GM18505 (cell line): ENCODE measurements around the gene CERS6.

Source experiments
- ATAC-seq: cut with Tn5 transposase; IDR thresholded peaks from one replicate; pipeline ENCODE4 v1.9.1; 2021; ENCODE audit not compliant: unreplicated experiment
- POLR2A ChIP-seq: IDR thresholded peaks from 4 replicates; pipeline ENCODE4 v1.6.1; 2011; ENCODE audit warnings: borderline replicate concordance; ENCODE audit not compliant: insufficient read depth, insufficient read length; ENCODE audit errors: extremely low read depth

The CERS6 gene

DNA sequence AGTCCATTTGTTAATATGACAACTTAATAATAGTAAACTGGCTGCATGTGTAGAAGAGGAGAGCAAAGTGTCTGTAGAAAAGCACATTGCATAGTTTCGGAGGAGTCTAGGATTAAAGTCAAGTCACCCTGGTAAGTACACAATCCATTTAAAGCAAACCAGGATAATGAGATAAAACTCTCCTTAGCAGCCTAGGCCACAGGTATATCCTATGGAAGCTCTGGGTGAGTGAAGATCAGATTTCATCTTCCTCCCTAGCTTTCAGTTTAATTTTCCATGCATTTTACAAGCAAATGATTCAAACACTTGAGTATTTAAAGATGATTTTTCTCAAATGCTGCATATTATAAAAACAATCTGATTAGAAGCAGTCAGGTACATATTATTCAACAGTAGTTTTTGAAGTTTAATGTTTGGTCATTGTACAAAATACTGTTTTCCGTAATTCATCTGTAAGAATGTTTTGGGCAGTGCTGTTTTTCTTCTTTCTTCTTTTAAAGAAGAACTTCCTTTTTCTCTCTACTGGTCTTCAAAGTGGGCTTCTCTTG is 10.2 kb downstream of the CERS6 start:
- ATAC-seq: no peak
- no peak for TF ChIP-seq POLR2A

DNA sequence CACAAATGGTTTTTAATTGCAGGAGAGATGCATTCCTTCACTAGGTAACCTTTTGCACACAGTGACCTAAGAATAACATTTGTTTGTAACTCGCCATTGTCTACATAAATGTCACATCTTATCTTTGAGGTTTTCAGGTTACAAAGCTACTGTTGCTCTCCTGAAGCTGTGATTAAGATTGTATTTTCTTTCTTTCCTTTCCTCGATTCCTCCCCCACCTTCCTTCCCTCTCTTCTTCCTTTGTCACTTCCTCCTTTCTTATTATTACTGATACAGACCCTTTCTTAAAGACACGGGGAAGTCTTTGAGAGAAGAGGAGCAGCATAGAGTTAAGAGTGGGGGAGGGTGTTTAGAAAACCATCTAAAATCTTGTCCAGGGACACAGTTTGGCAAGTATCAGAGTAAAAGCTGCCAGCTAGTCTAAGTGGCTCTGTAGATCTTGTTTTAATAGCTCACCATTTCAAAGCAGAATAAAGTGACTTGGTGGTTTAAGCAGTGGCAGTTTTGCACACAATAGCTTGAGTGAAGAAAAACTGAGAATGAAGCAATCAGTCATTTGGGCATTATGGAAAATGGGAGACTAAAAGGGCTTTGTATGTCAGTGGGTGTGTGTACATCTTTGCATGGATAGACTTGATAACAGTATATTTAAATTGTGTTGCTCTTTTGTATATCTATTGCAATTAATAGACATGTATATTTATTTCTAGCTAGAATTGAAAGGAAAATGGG is 10.9 kb downstream of the CERS6 start:
- no peak for ATAC-seq
- TF ChIP-seq POLR2A: no peak

DNA sequence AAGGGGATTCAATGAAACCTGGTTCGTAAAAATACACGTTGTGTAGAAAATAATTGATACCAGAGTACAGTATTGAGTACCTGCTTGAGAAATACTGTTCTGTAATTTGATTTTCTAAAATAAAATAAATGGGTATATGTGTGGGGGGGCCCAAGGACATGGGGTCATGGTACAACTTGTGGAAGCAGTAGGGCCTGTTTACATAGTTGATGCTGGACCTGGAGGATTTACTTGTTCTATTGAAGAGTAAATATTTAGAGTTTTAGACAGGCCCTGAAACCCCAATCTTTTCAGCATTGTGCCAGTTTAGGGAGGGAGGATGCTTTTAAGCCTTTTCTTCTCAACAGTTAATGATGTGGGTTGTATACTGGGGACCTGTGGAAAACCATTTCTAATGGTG is 11.7 kb downstream of the CERS6 start:
- ATAC-seq: no peak
- TF ChIP-seq POLR2A: no peak

DNA sequence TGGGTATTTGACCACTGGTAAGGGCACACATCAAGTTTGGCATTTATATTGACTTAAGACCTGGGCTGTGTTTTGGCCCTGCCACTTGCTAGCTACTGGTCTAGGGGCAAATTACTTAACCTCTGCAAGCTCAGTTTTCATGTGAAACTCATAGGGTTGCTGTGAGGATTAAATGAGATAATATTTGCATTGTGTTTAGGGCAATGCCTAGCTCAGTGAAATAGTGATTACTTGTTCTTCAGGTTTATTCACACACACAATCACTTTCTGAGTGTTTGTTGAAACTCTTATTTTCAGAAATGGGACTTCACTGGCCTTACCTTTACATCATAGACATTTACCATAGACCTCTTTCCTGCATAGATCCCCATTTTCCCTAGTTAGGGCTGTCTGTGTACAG is 12.3 kb downstream of the CERS6 start:
- ATAC-seq: no peak
- TF ChIP-seq POLR2A: no peak

DNA sequence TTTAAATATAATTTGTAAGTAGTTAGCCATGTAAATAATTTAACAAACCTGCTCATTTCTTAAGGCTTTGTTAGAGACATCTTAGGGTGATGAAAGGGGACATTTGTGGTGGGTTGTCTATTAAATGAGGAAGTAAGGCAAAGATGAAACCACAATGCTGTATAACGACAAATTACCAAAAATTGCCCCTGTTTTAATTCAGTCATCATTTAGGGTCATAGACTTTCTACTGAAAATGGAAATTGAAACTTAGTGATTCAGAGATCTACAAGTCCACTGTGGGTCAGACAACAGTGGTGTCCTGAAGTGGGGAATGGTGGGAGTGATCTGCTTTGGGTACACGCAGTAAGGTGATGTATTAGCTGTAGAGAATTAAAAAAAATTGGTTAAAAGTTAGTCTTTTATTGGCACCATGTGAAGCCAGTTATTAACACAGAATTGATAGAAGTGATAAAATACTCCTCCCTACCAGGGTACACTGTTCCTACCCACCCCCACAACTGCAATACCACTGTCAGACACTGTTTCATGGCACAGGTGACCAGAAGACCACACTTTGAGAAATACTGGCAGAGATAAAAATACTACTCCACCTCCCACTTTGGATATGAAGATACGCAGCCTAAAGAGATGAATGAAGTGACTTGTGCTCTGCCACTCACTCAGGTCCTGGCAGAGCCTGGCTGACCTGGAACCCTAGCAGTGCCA is 13.4 kb downstream of the CERS6 start:
- no peak for TF ChIP-seq POLR2A
- peak; percentile 73 for ATAC-seq

DNA sequence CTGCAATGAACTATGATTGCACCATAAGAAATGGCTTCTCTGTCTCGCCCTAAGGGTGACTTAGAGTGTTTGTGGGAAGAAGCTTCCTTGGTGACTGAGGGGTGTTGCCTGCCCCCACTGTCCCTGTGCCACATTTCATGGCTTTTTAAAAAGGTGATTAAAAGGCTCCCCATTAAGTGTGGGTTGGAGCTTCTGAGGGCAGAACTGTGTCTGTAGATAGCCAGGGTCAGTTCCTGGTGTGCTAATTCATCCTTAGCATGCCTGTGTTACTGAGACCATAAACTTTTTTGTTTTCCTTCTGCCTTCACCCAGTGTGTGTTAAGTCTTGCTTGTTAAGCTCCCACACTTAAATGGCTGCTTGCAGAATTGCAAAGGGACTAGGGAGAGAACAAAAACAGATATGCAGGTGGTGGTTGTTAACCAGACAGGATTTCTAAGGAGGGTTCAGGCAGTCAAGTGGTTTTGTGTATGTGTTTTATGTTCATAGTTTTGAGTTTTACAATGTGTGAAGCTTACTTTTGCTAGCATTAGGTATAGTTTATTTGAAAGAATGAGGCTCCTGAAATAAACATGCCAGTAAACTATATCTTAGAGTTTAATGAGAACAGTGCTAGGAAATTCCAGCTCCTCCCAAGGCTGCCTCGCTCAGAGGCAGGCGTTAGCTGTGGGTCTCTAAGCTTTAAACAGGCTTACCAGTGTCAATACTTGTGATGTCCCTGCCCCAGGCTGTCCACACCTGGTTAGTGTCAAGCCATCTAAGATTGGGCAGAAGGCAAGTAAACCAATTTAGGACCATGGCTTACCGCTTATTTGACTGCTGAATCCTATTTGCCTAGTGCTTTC is 14.5 kb downstream of the CERS6 start:
- ATAC-seq: no peak
- TF ChIP-seq POLR2A: no peak

DNA sequence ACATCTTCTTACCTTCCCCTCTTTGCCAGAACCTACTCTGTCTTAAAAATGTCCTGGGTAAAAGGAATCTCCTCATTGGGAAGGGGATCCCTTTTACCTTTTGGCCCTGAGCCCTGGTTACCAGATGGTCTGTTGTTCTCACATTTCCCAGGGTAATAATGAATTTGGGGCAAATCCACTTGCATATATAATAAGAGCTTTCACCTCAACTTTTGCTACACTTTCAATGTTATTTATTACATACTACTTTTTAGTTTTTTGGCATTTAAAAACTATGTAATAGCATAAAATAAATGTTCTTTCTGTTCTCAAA is 15.0 kb downstream of the CERS6 start:
- no peak for ATAC-seq
- TF ChIP-seq POLR2A: no peak

DNA sequence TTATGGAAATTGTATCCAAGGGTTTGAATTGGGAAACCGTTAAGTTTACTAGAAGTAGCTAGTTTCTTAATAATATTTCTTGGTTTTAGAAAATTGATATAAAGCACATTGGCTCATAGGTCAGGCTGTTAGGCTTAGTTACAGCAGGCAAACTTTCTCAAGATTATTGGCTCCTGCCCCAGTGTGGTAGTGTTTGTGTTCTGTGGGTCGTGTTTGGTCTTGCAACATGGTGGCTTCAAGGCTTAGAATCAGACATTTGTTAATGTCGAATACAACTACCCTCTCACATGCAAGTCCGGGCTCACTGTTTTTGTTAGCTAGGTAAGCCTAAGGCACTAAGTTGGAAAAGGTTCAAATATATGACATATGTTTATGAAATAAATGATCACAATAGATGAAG is 19.6 kb downstream of the CERS6 start:
- ATAC-seq: no peak

DNA sequence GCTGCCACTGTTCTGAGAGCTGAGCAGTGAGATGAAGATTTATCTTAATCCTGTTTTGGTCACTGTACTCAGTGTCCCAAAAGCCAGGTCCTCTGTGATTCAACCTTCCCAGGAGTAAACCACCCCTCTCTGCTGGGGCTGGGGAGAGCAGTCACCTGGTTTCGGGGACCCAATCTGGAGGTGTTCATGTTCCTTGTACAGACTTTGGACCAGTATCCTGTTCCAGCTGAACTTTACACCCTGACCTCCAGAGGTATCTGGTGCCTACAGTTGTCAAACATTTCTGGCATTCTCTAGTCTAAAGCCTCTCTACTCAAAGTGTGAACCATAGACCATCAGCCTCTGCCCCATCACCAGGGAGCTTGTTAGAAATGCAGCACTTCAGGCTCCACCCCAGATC is 22.1 kb downstream of the CERS6 start:
- no peak for ATAC-seq
- TF ChIP-seq POLR2A: no peak

More for the DNA sequence above, 19.6 kb downstream of the CERS6 start:
- TF ChIP-seq POLR2A: no peak

DNA sequence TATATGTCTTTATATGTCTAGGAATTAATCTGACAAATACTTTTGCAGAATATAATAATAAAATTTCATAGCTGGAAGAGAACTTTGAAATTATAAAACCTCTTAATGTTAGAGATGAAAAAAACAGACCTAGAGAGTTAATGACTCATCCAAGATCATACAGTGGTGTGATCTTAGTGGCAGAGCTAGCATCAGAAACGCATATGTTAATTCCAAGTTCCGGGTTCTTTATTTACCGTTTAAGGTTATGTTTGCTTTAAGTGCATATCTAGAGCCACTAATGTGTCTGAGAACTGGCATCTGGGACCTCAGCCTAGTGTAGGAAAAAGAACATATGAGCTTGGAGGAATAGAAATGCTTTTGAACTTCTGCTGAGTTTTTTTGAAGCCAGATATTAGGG is 24.3 kb downstream of the CERS6 start:
- no peak for TF ChIP-seq POLR2A
- no peak for ATAC-seq

DNA sequence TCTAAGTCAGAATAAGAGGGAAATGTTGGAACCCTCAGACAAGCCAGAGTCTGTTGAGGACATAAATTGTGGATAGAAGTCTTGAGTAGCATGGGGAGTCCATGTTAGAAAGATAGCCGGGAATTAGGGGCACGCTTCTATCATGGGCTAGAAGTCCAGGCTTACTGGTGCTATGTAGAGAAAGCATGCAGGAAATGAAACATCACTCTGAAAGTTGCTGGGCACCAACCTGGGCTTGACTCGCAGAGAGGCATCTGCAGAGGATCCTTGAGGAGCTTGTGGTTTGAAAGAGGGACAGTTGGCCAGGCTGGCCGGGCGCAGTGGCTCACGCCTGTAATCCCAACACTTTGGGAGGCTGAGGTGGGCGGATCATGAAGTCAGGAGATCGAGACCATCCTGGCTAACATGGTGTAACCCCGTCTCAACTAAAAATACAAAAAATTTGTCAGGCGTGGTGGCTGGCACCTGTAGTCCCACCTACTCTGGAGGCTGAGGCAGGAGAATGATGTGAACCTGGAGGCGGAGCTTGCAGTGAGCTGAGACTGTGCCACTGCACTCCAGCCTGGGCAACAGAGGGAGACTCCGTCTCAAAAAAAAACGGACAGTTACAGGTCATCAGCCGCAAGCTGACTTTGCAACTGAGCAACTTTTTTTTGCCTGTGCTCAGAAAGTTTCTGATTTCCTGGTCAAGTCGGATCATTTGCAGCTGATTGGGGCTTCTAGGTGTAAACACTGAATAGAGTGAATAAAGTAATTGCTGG is 24.9 kb downstream of the CERS6 start:
- no peak for TF ChIP-seq POLR2A
- ATAC-seq: no peak

DNA sequence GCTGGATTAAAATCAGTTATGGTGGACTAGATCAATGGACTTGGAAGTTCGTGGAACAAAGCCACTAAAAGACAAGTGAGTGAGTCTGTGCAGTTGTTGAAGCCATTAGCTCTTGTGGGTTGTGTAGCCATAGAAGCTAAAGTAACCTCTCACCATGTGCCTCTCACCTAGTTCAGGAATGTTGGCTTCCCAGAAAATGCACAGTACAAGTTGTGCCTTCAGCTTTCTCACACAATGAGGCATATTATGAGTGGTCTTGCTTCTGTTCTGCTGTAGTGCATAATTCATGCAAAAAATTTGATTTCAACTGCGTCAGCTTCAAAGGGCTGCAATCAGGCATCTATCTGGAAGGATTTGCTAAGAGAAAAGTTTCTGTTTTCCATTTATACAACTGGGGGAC is 26.2 kb downstream of the CERS6 start:
- ATAC-seq: no peak
- no peak for TF ChIP-seq POLR2A
